Keratinocyte (primary cell): Measurements from ENCODE around the gene TMEM181. TPM values are rescaled to one million over a fixed set of nuclear protein-coding genes. Genes with fewer than 3 reads are reported as not detected.
"Not testable (repeated sequence)": the region's sequence is repeated elsewhere in the genome, so short reads cannot be mapped to it uniquely, and the experiment has no call there.

ENCODE experiments used
- DNase-seq: peaks from one replicate; pipeline ENCODE4 v3.0.0-alpha.2; 2011; ENCODE audit warnings: low read depth, missing footprints, low spot score
- FAIRE-seq: peaks from 2 replicates; lab custom pipeline; 2011; peaks lifted over from hg19 to GRCh38; lab: Jason Lieb, UNC
- H2AFZ ChIP-seq: 2 replicates; pipeline ENCODE4 v1.6.0; 2012; ENCODE audit warnings: low read length, control low read depth, inconsistent platforms; ENCODE audit not compliant: control insufficient read depth
- H3K27ac ChIP-seq: 2 replicates; pipeline ENCODE4 v1.5.1; 2011; ENCODE audit warnings: low read length; ENCODE audit not compliant: control insufficient read depth, insufficient read depth
- H3K27me3 ChIP-seq: 3 replicates; pipeline ENCODE4 v1.6.0; 2011; ENCODE audit warnings: low read length; ENCODE audit not compliant: control insufficient read depth, insufficient read depth; ENCODE audit errors: extremely low read depth
- H3K36me3 ChIP-seq, 2 experiments: 2 replicates in 1 of 2; 3 replicates in 1 of 2; pipeline ENCODE4 v1.5.1; 2011; ENCODE audit warnings: low read length in 2 of 2, mild to moderate bottlenecking in 1 of 2; ENCODE audit not compliant: control insufficient read depth in 2 of 2, insufficient read depth in 2 of 2; ENCODE audit errors: extremely low read depth in 1 of 2
- H3K4me1 ChIP-seq: 3 replicates; pipeline ENCODE4 v1.5.1; 2011; ENCODE audit warnings: low read length; ENCODE audit not compliant: control insufficient read depth, insufficient read depth; ENCODE audit errors: extremely low read depth
- H3K4me2 ChIP-seq: 3 replicates; pipeline ENCODE4 v1.6.0; 2011; ENCODE audit warnings: low read depth, low read length; ENCODE audit not compliant: control insufficient read depth, insufficient read depth; ENCODE audit errors: extremely low read depth
- H3K4me3 ChIP-seq, 3 experiments: fragments of 200-600 bp in 1 of 3; sonication (generic) in 1 of 3; 2 replicates in 2 of 3; 3 replicates in 1 of 3; pipeline ENCODE4 v1.5.1; 2011 to 2016; ENCODE audit warnings: low read length in 3 of 3, mild to moderate bottlenecking in 3 of 3, control low read depth in 2 of 3, inconsistent platforms in 1 of 3, low read depth in 1 of 3, mixed read lengths in 1 of 3, mixed run types in 1 of 3, moderate library complexity in 1 of 3; ENCODE audit not compliant: control insufficient read depth in 2 of 3, insufficient read depth in 2 of 3; ENCODE audit errors: extremely low read depth in 1 of 3
- H3K79me2 ChIP-seq: 2 replicates; pipeline ENCODE4 v1.6.0; 2012; ENCODE audit warnings: low read length; ENCODE audit not compliant: control insufficient read depth, insufficient read depth
- H3K9ac ChIP-seq: 3 replicates; pipeline ENCODE4 v1.6.0; 2011; ENCODE audit warnings: low read length; ENCODE audit not compliant: control insufficient read depth, insufficient read depth; ENCODE audit errors: extremely low read depth
- H3K9me1 ChIP-seq: 3 replicates; pipeline ENCODE4 v1.6.0; 2011; ENCODE audit warnings: low read length; ENCODE audit not compliant: control insufficient read depth, insufficient read depth; ENCODE audit errors: extremely low read depth
- H3K9me3 ChIP-seq: 2 replicates; pipeline ENCODE4 v1.5.1; 2012; ENCODE audit warnings: low read depth, low read length; ENCODE audit not compliant: control insufficient read depth
- H4K20me1 ChIP-seq: 3 replicates; pipeline ENCODE4 v1.6.0; 2011; ENCODE audit warnings: low read length; ENCODE audit not compliant: control insufficient read depth, insufficient read depth; ENCODE audit errors: extremely low read depth
- CTCF ChIP-seq, 3 experiments: IDR thresholded peaks in 1 of 3; conservative IDR thresholded peaks in 1 of 3; optimal IDR thresholded peaks in 1 of 3; 2 replicates in 2 of 3; 3 replicates in 1 of 3; pipeline versions ENCODE3 to v1.5.1; 2011; ENCODE audit warnings: low read length in 3 of 3, mild to moderate bottlenecking in 3 of 3, moderate library complexity in 2 of 3, control low read depth in 1 of 3, inconsistent platforms in 1 of 3; ENCODE audit not compliant: insufficient read depth in 2 of 3; ENCODE audit errors: extremely low read depth in 1 of 3
- EZH2 ChIP-seq: IDR thresholded peaks from one replicate; pipeline ENCODE4 v1.6.1; 2012; ENCODE audit warnings: inconsistent platforms, mild to moderate bottlenecking, low read length, moderate library complexity
- dilution Hi-C: fragments of 300-500 bp; cut with MboI; formaldehyde crosslinking; loops from one replicate; pipeline ENCODE4 v1.7.0; 2020; ENCODE audit warnings: low sequenced_read_pairs; ENCODE audit not compliant: extremely low pct_ligation_motif_present
- polyA plus RNA-seq, 5 experiments: library from polyadenylated mRNA; depleted of rRNA in 3 of 5; stranded (reverse) in 3 of 5; stranded (forward) in 1 of 5; unstranded in 1 of 5; fragments of >200 nt; gene quantifications; 1 replicate in 1 of 5; 2 replicates in 3 of 5; 3 replicates in 1 of 5; pipeline versions ENCODE4 v1.2.1 to v1.2.3, GENCODE V29; 2011 to 2012; ENCODE audit warnings: missing spikeins in 2 of 5, low read depth in 1 of 5, low replicate concordance in 1 of 5

The TMEM181 gene
- polyA plus RNA-seq, 1 donor (not counting 4 experiments of a cell fraction or from before 2014, with no cell fraction given), result 31.9 TPM

- no peaks in the 10 kb centered on the region for H3K9me3 ChIP-seq
- no peak overlapping the region for H3K27ac ChIP-seq
- no peaks in the 10 kb centered on the region for H3K9me1 ChIP-seq
- H3K4me1 ChIP-seq, result peaks cover 19% of the 10 kb centered on the region
- no peak for FAIRE-seq
- peak overlapping the region; percentile 37 for H2AFZ ChIP-seq
- no peak for DNase-seq
- H3K9ac ChIP-seq, result no peak overlapping the region
- no peaks in the 10 kb centered on the region for H4K20me1 ChIP-seq
- no peaks in the 10 kb centered on the region for H3K27me3 ChIP-seq
- dilution Hi-C loops, result no loop called here
- TF ChIP-seq CTCF (optimal IDR thresholded peaks at IDR 0.05 in 1 of 3, IDR thresholded peaks at IDR 0.05 in 1 of 3, conservative IDR thresholded peaks at IDR 0.05 in 1 of 3; ENCODE audit: extremely low read depth in 1 of 3, insufficient read depth in 2 of 3, low read length in 3 of 3) (no peak), EZH2 (no peak)
- no peaks in the 10 kb centered on the region for H3K79me2 ChIP-seq
- H3K4me3 ChIP-seq, result no peak overlapping the region
- H3K4me2 ChIP-seq, result peak overlapping the region; percentile 10
- H3K36me3 ChIP-seq, result no peaks in the 10 kb centered on the region
These were observed 108.8 kb downstream of the TMEM181 start for GRCh38 chr6:158668707-158669103.

- peaks cover 14% of the 10 kb centered on the region for H3K4me1 ChIP-seq
- no peak overlapping the region for H3K9ac ChIP-seq
- H3K36me3 ChIP-seq, result no peaks in the 10 kb centered on the region
- H3K27me3 ChIP-seq, result no peaks in the 10 kb centered on the region
- DNase-seq, result no peak
- no peaks in the 10 kb centered on the region for H4K20me1 ChIP-seq
- no peak overlapping the region for H3K27ac ChIP-seq
- FAIRE-seq, result peak; percentile 71
- H3K4me3 ChIP-seq, result no peak overlapping the region
- no peaks in the 10 kb centered on the region for H3K9me1 ChIP-seq
- dilution Hi-C loops, result no loop called here
- H3K4me2 ChIP-seq, result peak overlapping the region; percentile 10
- no peak for TF ChIP-seq CTCF (optimal IDR thresholded peaks at IDR 0.05 in 1 of 3, IDR thresholded peaks at IDR 0.05 in 1 of 3, conservative IDR thresholded peaks at IDR 0.05 in 1 of 3; ENCODE audit: extremely low read depth in 1 of 3, insufficient read depth in 2 of 3, low read length in 3 of 3)
- TF ChIP-seq EZH2, result no peak
- no peak overlapping the region for H2AFZ ChIP-seq
- H3K9me3 ChIP-seq, result no peaks in the 10 kb centered on the region
- no peaks in the 10 kb centered on the region for H3K79me2 ChIP-seq
These were observed 109.5 kb downstream of the TMEM181 start for GRCh38 chr6:158669145-158670035.

GRCh38 chr6:158672119-158672518 is 112.2 kb downstream of the TMEM181 start:
- H3K9ac ChIP-seq, H3K27me3 ChIP-seq, DNase-seq, H4K20me1 ChIP-seq, H3K27ac ChIP-seq, H3K9me3 ChIP-seq, dilution Hi-C loops, H3K79me2 ChIP-seq, FAIRE-seq, H2AFZ ChIP-seq, H3K4me3 ChIP-seq, H3K9me1 ChIP-seq, H3K4me2 ChIP-seq, H3K36me3 ChIP-seq: not testable (repeated sequence)
- H3K4me1 ChIP-seq, result peaks cover 14% of the 10 kb centered on the region
